Activated T-cell treated with anti-CD3 and anti-CD28 coated beads, Interleukin-2, amount 50 U/mL, for 72 hours (primary cell): ENCODE results near the gene TF. TPM values are rescaled to one million over a fixed set of nuclear protein-coding genes. Genes with fewer than 3 reads are reported as not detected.
"Not testable (repeated sequence)": the region's sequence is repeated elsewhere in the genome, so short reads cannot be mapped to it uniquely, and the experiment has no call there.

Experiments
- ATAC-seq, 2 donors: fragments of 150-1000 bp; cut with Tn5 transposase; replicated peaks in 1 of 2; 2 replicates each; pipeline ENCODE4 v1.10.0; 2021; ENCODE audit warnings: moderate library complexity in 2 of 2, mild to moderate bottlenecking in 1 of 2
- DNase-seq, 2 donors: peaks; one replicate each; pipeline ENCODE4 v3.0.0; 2021 to 2022; ENCODE audit warnings: mixed read lengths in 1 of 2
- H3K27ac Mint-ChIP-seq: one replicate; pipeline ENCODE4 v1.8.0; 2022; ENCODE audit warnings: mild to moderate bottlenecking, moderate library complexity, mixed read lengths
- H3K27me3 Mint-ChIP-seq: one replicate; pipeline ENCODE4 v1.8.0; 2022; ENCODE audit warnings: low read depth, mixed read lengths
- H3K36me3 Mint-ChIP-seq, 2 donors: one replicate each; pipeline ENCODE4 v1.8.0; 2022; ENCODE audit warnings: mixed read lengths in 2 of 2, mild to moderate bottlenecking in 1 of 2; ENCODE audit not compliant: insufficient read depth in 2 of 2
- H3K4me1 Mint-ChIP-seq: one replicate; pipeline ENCODE4 v1.8.0; 2022; ENCODE audit warnings: low read depth, mixed read lengths
- H3K4me3 Mint-ChIP-seq, 2 donors: one replicate each; pipeline ENCODE4 v1.8.0; 2022; ENCODE audit warnings: mild to moderate bottlenecking in 2 of 2, mixed read lengths in 2 of 2, moderate library complexity in 2 of 2
- H3K9me3 Mint-ChIP-seq, 2 donors: one replicate each; pipeline ENCODE4 v1.8.0; 2022; ENCODE audit warnings: mixed read lengths in 2 of 2
- total RNA-seq, 2 donors: library from RNA; stranded (reverse); gene quantifications; one replicate each; pipeline ENCODE4 v1.2.3, GENCODE V29; 2022

TF gene
- total RNA-seq, 2 donors from 2014 or later, result 1.7 to 1.9 TPM

GRCh38 chr3:133762539-133762938 is 16.3 kb downstream of the TF start:
- DNase-seq, result no peak
- no peak for ATAC-seq
- Mint-ChIP-seq H3K36me3 (no peaks in the 10 kb centered on the region), H3K9me3 (no peaks in the 10 kb centered on the region), H3K27me3 (peaks cover 50% of the 10 kb centered on the region), H3K4me3 (no peak overlapping the region), H3K27ac (no peak overlapping the region), H3K4me1 (no peaks in the 10 kb centered on the region)

DNA sequence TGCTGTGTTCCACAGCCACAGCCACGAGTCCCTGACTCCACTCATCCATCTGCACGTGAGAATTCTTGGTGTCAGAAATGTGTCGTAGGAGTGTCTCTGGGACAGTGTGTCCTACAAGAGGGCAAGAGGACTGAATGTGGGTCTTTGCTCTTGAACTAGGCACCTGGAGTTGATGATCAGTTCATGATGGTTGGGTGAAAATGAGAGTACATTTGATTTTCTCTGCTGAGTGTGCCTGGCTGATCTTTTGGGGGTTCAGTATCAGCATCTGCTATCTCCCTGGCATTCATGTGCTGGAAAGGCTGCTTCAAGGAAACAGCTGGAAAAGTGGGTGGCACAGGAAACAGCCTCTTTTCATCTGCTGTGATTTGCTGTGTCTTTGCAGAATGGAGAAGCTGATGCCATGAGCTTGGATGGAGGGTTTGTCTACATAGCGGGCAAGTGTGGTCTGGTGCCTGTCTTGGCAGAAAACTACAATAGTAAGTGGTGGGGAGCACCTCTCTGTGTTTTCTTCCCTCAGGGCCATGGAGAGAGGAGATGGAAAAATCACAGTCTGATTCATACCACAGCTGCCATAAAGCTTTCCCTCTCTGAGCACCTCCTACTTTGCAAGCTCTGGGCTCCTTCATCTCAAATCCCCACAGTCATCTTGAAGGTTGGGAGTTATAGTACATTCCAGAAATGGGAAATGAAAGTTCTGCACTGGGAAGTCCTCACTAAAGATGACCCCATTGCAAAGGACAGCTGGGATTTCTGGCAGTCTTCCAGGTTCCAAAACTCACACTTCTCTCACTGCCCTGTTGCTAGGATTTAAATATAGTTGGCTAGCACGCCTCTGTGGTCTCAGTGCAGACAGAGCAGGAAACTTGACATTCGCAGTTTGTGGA is 17.8 kb downstream of the TF start:
- ATAC-seq (no peak), DNase-seq (no peak)
- H3K27me3 Mint-ChIP-seq, result peaks cover 44% of the 10 kb centered on the region
- no peaks in the 10 kb centered on the region for H3K4me1 Mint-ChIP-seq
- no peak overlapping the region for H3K27ac Mint-ChIP-seq
- no peak overlapping the region for H3K4me3 Mint-ChIP-seq
- H3K9me3 Mint-ChIP-seq, result no peaks in the 10 kb centered on the region
- H3K36me3 Mint-ChIP-seq, result no peaks in the 10 kb centered on the region

- Mint-ChIP-seq H3K27ac (no peak overlapping the region), H3K4me3 (no peak overlapping the region), H3K27me3 (peaks cover 39% of the 10 kb centered on the region), H3K36me3 (no peaks in the 10 kb centered on the region), H3K4me1 (no peaks in the 10 kb centered on the region), H3K9me3 (no peaks in the 10 kb centered on the region)
- DNase-seq, result no peak
- ATAC-seq, result no peak
Measured at GRCh38 chr3:133765256-133765655, 19.1 kb downstream of the TF start.

GRCh38 chr3:133767607-133768006 is 21.4 kb downstream of the TF start:
- no peaks in the 10 kb centered on the region for H3K9me3 Mint-ChIP-seq
- no peak overlapping the region for H3K4me3 Mint-ChIP-seq
- DNase-seq (no peak), ATAC-seq (no peak)
- no peaks in the 10 kb centered on the region for H3K4me1 Mint-ChIP-seq
- peaks cover 22% of the 10 kb centered on the region for H3K27me3 Mint-ChIP-seq
- H3K27ac Mint-ChIP-seq, result no peak overlapping the region
- no peaks in the 10 kb centered on the region for H3K36me3 Mint-ChIP-seq

GRCh38 chr3:133769536-133769935 is 23.3 kb downstream of the TF start:
- H3K27ac Mint-ChIP-seq, result no peak overlapping the region
- H3K4me3 Mint-ChIP-seq, result no peak overlapping the region
- ATAC-seq, result no peak
- DNase-seq, result no peak
- no peaks in the 10 kb centered on the region for H3K36me3 Mint-ChIP-seq
- H3K27me3 Mint-ChIP-seq, result peaks cover 18% of the 10 kb centered on the region
- no peaks in the 10 kb centered on the region for H3K9me3 Mint-ChIP-seq
- H3K4me1 Mint-ChIP-seq, result no peaks in the 10 kb centered on the region

DNA sequence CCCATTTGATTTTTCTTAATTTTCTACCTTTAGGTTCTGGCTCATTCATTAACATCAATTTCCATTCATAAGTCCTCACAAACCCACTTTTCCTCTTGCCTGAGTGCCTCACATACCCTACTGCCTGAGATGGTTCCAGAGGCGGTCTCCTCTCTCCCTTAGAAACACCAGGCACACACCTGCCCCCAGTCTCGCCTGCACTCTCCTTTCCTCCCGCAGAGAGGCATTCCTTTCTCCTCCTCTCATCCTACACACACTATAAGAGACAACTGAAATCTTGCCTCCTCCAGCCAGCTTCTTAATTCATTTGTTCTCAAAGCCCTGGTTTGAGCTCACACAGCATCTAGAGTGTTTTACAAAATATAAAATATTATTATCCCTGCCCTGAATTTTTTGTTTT is 27.5 kb downstream of the TF start:
- H3K27me3 Mint-ChIP-seq, result peaks cover 7% of the 10 kb centered on the region
- H3K27ac Mint-ChIP-seq, result no peak overlapping the region
- DNase-seq (no peak), ATAC-seq (no peak)
- no peaks in the 10 kb centered on the region for H3K4me1 Mint-ChIP-seq
- no peaks in the 10 kb centered on the region for H3K9me3 Mint-ChIP-seq
- no peaks in the 10 kb centered on the region for H3K36me3 Mint-ChIP-seq
- H3K4me3 Mint-ChIP-seq, result no peak overlapping the region

GRCh38 chr3:133775309-133775708 is 29.1 kb downstream of the TF start:
- ATAC-seq (no peak), DNase-seq (no peak)
- Mint-ChIP-seq H3K9me3 (no peaks in the 10 kb centered on the region), H3K27ac (no peak overlapping the region), H3K36me3 (no peaks in the 10 kb centered on the region), H3K27me3 (peaks cover 17% of the 10 kb centered on the region), H3K4me3 (no peak overlapping the region), H3K4me1 (no peaks in the 10 kb centered on the region)

DNA sequence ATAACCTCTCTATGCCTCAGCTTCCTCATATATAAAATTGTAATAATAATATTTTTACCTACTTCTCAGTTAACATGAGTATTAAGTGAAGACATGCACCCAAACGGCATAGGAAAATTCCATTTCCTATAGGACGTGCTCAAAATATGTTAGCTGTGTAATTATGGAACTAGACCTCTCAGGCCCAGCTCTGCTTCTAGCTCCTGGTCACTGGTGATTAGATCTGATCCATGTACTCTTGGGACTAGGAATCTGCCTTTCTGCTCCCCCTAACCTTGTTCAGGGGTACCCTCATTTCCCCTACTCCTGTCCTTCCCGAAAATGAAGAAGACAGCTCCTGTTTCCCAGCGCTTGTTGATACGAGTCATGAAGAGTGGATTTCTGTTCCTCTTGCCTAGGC is 29.6 kb downstream of the TF start:
- Mint-ChIP-seq H3K27ac (no peak overlapping the region), H3K27me3 (peaks cover 18% of the 10 kb centered on the region), H3K9me3 (no peaks in the 10 kb centered on the region), H3K4me3 (no peak overlapping the region), H3K36me3 (no peaks in the 10 kb centered on the region), H3K4me1 (no peaks in the 10 kb centered on the region)
- ATAC-seq (no peak), DNase-seq (no peak)

- H3K4me1 Mint-ChIP-seq, result no peaks in the 10 kb centered on the region
- H3K27me3 Mint-ChIP-seq, result peaks cover 18% of the 10 kb centered on the region
- ATAC-seq (no peak), DNase-seq (no peak)
- H3K27ac Mint-ChIP-seq, result no peak overlapping the region
- no peaks in the 10 kb centered on the region for H3K36me3 Mint-ChIP-seq
- no peaks in the 10 kb centered on the region for H3K9me3 Mint-ChIP-seq
- H3K4me3 Mint-ChIP-seq, result no peak overlapping the region
Measured at GRCh38 chr3:133776794-133777438, 30.7 kb downstream of the TF start.

- Mint-ChIP-seq H3K27ac (no peak overlapping the region), H3K4me3 (no peak overlapping the region), H3K27me3 (peaks cover 18% of the 10 kb centered on the region), H3K9me3 (no peaks in the 10 kb centered on the region), H3K36me3 (no peaks in the 10 kb centered on the region), H3K4me1 (no peaks in the 10 kb centered on the region)
- DNase-seq, result no peak
- no peak for ATAC-seq
Measured at GRCh38 chr3:133777807-133778568, 31.8 kb downstream of the TF start.

DNA sequence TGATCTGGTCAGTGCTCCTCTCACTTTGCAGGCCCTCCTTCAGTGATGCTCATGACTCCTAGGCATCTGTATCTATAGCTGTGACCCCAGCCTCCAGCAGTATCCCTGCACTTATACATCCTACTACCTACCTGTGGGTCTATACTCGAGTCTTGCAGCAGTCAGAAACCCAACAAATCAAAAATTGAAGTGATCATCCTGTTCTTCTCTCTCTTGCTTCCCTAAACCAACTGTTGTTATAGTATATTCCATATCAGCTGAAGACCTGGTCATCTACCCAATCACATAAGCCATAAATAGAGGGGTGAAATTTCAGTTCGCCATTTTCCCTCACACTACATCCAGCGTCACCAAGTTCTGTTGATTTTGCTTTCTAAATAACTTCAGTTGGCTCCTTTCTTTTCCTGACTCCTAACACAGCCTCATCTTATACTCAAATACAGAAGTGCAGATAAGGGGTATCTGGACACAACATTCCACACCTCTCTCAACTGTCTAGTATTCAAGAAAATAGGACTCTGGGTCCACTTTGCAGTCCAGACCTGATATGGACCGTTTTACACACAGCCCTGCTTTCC is 33.5 kb downstream of the TF start:
- H3K27me3 Mint-ChIP-seq, result peaks cover 11% of the 10 kb centered on the region
- H3K27ac Mint-ChIP-seq, result no peak overlapping the region
- H3K4me1 Mint-ChIP-seq, result no peaks in the 10 kb centered on the region
- H3K36me3 Mint-ChIP-seq, result no peaks in the 10 kb centered on the region
- ATAC-seq, result no peak
- no peaks in the 10 kb centered on the region for H3K9me3 Mint-ChIP-seq
- H3K4me3 Mint-ChIP-seq, result no peak overlapping the region
- no peak for DNase-seq

GRCh38 chr3:133780756-133781155 is 34.6 kb downstream of the TF start:
- peaks cover 11% of the 10 kb centered on the region for H3K27me3 Mint-ChIP-seq
- not testable (repeated sequence) for H3K9me3 Mint-ChIP-seq, H3K27ac Mint-ChIP-seq, ATAC-seq, H3K4me1 Mint-ChIP-seq, H3K4me3 Mint-ChIP-seq, DNase-seq, H3K36me3 Mint-ChIP-seq

GRCh38 chr3:133781570-133781969 is 35.4 kb downstream of the TF start:
- no peak for DNase-seq
- H3K4me1 Mint-ChIP-seq, result no peaks in the 10 kb centered on the region
- no peak overlapping the region for H3K4me3 Mint-ChIP-seq
- no peaks in the 10 kb centered on the region for H3K36me3 Mint-ChIP-seq
- H3K27ac Mint-ChIP-seq, result no peak overlapping the region
- H3K27me3 Mint-ChIP-seq, result peaks cover 11% of the 10 kb centered on the region
- ATAC-seq, result no peak
- H3K9me3 Mint-ChIP-seq, result no peaks in the 10 kb centered on the region
